Endothelial cell of umbilical vein (primary cell): ENCODE results near the gene IFRD2.

Experiments
- CTCF ChIP-seq, 2 donors: IDR thresholded peaks; 1 replicate in 1 of 2; 2 replicates in 1 of 2; pipeline ENCODE4 v1.5.1; 2011; ENCODE audit warnings: low read length in 2 of 2, mild to moderate bottlenecking in 2 of 2, moderate library complexity in 2 of 2, control low read depth in 1 of 2, inconsistent platforms in 1 of 2, low read depth in 1 of 2; ENCODE audit not compliant: insufficient read depth in 1 of 2; ENCODE audit errors: extremely low read depth in 1 of 2
- EZH2 ChIP-seq: IDR thresholded peaks from 2 replicates; pipeline ENCODE4 v1.6.1; 2012; ENCODE audit warnings: borderline replicate concordance, low read depth, mild to moderate bottlenecking, moderate library complexity, low read length, inconsistent platforms; ENCODE audit not compliant: severe bottlenecking
- FOS ChIP-seq: IDR thresholded peaks from 2 replicates; pipeline ENCODE4 v1.6.1; 2011; ENCODE audit warnings: mild to moderate bottlenecking, low read length, moderate library complexity, borderline replicate concordance; ENCODE audit not compliant: insufficient read depth
- GATA2 ChIP-seq: IDR thresholded peaks from 2 replicates; pipeline ENCODE4 v1.7.0; 2011; ENCODE audit warnings: low read depth, mild to moderate bottlenecking, moderate library complexity, mixed read lengths, low read length; ENCODE audit not compliant: insufficient read length, insufficient read depth
- JUN ChIP-seq: IDR thresholded peaks from 2 replicates; pipeline ENCODE4 v1.6.1; 2011; ENCODE audit warnings: borderline replicate concordance, low read depth; ENCODE audit not compliant: insufficient read length, insufficient read depth
- MAX ChIP-seq: IDR thresholded peaks from 2 replicates; pipeline ENCODE4 v1.6.1; 2011; ENCODE audit not compliant: insufficient read depth, insufficient read length
- MYC ChIP-seq: IDR thresholded peaks from one replicate; pipeline ENCODE4 v1.6.1; 2011; ENCODE audit warnings: mild to moderate bottlenecking, low read depth, low read length
- POLR2A ChIP-seq: IDR thresholded peaks from 2 replicates; pipeline ENCODE4 v1.6.1; 2012; ENCODE audit warnings: low read depth, mild to moderate bottlenecking, control low read depth, low read length
- POLR2AphosphoS5 ChIP-seq: IDR thresholded peaks from 2 replicates; pipeline ENCODE4 v1.6.1; 2012; ENCODE audit warnings: low read depth, mild to moderate bottlenecking, control low read depth, low read length, moderate library complexity; ENCODE audit not compliant: insufficient read depth

- no peak for TF ChIP-seq CTCF (IDR thresholded peaks at IDR 0.05; ENCODE audit: extremely low read depth in 1 of 2, insufficient read depth in 1 of 2, low read depth in 1 of 2, low read length in 2 of 2)
- TF ChIP-seq MYC, result no peak
- TF ChIP-seq POLR2AphosphoS5, result no peak
- TF ChIP-seq POLR2A, result no peak
- no peak for TF ChIP-seq GATA2
- TF ChIP-seq FOS, result no peak
- no peak for TF ChIP-seq MAX
- no peak for TF ChIP-seq EZH2
- TF ChIP-seq JUN, result no peak
Measured at GRCh38 chr3:50245251-50245745, 46.9 kb downstream of the IFRD2 start.
